Nephron progenitor cell (in vitro differentiated cells): ENCODE data around the gene EGFR.
"Not testable (repeated sequence)": the region's sequence is repeated elsewhere in the genome, so short reads cannot be mapped to it uniquely, and the experiment has no call there.

Source experiments
- DNase-seq: peaks from one replicate; pipeline ENCODE4 v3.0.0; 2021
- H3K27ac Mint-ChIP-seq: 2 replicates; pipeline ENCODE4 v1.8.0; 2021; ENCODE audit warnings: mild to moderate bottlenecking, moderate library complexity, mixed read lengths
- H3K27me3 Mint-ChIP-seq: 2 replicates; pipeline ENCODE4 v1.8.0; 2021; ENCODE audit warnings: mild to moderate bottlenecking, low read depth, mixed read lengths; ENCODE audit not compliant: poor library complexity
- H3K36me3 Mint-ChIP-seq: 2 replicates; pipeline ENCODE4 v1.8.0; 2021; ENCODE audit warnings: low read depth, mixed read lengths
- H3K4me1 Mint-ChIP-seq: 2 replicates; pipeline ENCODE4 v1.8.0; 2021; ENCODE audit warnings: mixed read lengths
- H3K4me3 Mint-ChIP-seq: 2 replicates; pipeline ENCODE4 v1.8.0; 2021; ENCODE audit warnings: mild to moderate bottlenecking, moderate library complexity, mixed read lengths
- H3K9me3 Mint-ChIP-seq: 2 replicates; pipeline ENCODE4 v1.8.0; 2021; ENCODE audit warnings: mild to moderate bottlenecking, moderate library complexity, mixed read lengths
- TF ChIP-seq, protein P1 (sequence below): fragments of 200-600 bp; sonication (generic); IDR thresholded peaks from 2 replicates; pipeline ENCODE4 v1.5.0; 2021; ENCODE audit warnings: antibody characterized with exemption

Gene EGFR

DNA sequence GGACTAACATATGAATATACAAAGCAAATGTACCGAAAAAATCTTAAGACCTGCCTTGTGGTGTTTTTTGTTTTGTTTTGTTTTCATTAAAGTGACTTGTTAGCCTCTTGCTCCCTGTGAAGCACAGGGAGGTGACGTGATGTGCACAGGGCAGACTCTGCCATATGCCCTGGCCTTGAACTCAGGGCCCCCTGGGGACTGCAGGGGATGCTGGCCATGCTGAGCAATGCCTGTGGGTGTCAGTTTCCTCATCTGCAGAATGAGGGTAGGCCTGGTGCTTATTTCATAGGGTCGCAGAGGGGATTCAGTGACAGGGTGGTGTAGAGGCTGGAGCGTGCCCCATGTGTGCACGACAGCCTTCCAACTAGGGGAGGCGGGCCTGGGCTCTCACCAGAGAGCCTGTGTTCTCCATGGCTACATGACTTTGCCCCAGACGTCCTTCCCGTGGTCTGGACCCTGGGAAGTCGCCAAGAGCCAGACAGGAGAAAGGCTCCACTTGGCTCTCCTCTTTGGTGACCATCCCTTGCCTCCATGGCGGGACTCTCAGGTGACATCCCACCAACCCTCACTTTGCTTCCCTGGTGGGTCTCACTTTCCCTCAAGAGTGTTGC is 14.5 kb downstream of the EGFR start:
- peaks cover 14% of the 10 kb centered on the region for H3K27me3 Mint-ChIP-seq
- H3K4me3 Mint-ChIP-seq = no peak overlapping the region
- H3K4me1 Mint-ChIP-seq = no peaks in the 10 kb centered on the region
- no peak for DNase-seq
- TF ChIP-seq, protein P1, sequence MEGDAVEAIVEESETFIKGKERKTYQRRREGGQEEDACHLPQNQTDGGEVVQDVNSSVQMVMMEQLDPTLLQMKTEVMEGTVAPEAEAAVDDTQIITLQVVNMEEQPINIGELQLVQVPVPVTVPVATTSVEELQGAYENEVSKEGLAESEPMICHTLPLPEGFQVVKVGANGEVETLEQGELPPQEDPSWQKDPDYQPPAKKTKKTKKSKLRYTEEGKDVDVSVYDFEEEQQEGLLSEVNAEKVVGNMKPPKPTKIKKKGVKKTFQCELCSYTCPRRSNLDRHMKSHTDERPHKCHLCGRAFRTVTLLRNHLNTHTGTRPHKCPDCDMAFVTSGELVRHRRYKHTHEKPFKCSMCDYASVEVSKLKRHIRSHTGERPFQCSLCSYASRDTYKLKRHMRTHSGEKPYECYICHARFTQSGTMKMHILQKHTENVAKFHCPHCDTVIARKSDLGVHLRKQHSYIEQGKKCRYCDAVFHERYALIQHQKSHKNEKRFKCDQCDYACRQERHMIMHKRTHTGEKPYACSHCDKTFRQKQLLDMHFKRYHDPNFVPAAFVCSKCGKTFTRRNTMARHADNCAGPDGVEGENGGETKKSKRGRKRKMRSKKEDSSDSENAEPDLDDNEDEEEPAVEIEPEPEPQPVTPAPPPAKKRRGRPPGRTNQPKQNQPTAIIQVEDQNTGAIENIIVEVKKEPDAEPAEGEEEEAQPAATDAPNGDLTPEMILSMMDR = no peak
- H3K27ac Mint-ChIP-seq = no peak overlapping the region
- H3K9me3 Mint-ChIP-seq = no peaks in the 10 kb centered on the region
- no peaks in the 10 kb centered on the region for H3K36me3 Mint-ChIP-seq

DNA sequence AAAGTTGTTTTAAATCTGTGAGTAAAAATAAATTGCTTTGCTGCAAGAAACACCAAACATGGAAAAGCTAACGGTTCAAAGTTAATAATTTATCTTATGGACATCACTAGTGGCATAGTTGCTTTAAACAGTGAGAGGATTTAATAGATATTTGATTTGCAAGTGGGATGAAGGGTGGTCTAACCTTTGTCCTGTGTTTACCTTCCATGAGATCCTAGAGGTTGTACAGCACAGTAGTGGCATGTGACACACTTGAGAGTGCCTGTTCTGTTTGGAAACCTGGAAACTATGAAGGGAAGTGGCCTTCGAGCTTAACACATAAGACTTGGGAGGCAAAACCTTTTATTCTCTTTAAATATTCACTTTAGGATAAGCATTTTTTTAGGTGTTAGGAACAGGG is 16.0 kb downstream of the EGFR start:
- H3K27ac Mint-ChIP-seq = no peak overlapping the region
- peaks cover 19% of the 10 kb centered on the region for H3K27me3 Mint-ChIP-seq
- TF ChIP-seq, protein P1 = no peak
- no peaks in the 10 kb centered on the region for H3K36me3 Mint-ChIP-seq
- no peaks in the 10 kb centered on the region for H3K4me1 Mint-ChIP-seq
- DNase-seq = no peak
- H3K9me3 Mint-ChIP-seq = no peaks in the 10 kb centered on the region
- no peak overlapping the region for H3K4me3 Mint-ChIP-seq

DNA sequence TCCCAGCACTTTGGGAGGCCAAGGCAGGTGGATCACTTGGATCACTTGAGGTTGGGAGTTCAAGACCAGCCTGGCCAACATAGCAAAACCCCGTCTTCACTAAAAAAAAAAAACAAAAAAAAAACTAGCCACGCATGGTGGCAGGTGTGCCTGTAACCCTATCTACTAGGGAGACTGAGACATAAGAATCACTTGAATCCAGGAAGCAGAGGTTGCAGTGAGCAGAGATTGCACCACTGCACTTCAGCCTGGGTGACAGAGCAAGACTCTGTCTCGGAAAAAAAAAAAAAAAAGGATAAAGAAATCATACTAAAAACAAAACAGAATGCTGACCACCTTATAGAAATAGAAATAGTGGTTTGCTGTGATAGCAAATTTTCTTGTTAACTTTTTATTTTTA is 16.6 kb downstream of the EGFR start:
- H3K36me3 Mint-ChIP-seq, H3K27ac Mint-ChIP-seq, H3K4me1 Mint-ChIP-seq, H3K9me3 Mint-ChIP-seq, H3K4me3 Mint-ChIP-seq, DNase-seq: not testable (repeated sequence)
- H3K27me3 Mint-ChIP-seq = peaks cover 16% of the 10 kb centered on the region

DNA sequence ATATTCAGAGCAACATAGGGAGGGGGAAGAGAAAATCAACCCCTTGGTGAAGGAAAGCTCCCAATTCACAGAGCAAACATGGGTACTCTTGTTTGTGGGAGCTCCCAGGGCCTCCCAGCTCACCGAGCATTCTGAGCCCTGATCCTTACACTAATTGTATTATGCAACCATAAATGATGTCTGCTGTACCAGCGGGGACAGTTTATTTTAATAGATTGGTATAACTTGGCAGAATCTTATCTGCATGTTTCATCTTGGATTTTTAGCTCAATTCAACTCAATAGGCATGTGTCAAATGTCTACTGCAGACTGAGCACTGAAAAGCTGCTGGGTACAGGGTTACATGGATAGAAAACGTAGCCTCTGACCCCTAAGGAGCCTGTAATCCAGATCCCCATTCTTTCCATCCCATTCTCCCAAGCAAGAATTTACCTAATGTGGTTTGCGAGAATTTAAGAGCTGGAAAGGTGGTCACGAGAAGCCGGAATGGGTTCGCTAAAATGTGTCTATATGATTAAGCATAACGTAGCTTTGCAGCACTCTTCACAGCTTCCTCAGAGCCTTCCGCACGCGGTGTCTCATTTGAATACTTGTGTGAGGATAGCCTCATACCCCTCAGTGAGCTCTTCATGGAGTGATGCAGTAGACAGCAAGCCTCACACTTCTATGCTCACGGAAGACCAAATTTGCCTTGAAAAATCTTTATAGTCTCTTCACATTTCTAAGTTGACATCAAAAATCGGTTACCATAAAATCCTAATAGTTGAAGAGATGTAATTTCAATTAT is 18.3 kb downstream of the EGFR start:
- DNase-seq = no peak
- no peaks in the 10 kb centered on the region for H3K4me1 Mint-ChIP-seq
- TF ChIP-seq, protein P1 = no peak
- no peak overlapping the region for H3K27ac Mint-ChIP-seq
- no peaks in the 10 kb centered on the region for H3K36me3 Mint-ChIP-seq
- H3K4me3 Mint-ChIP-seq = no peak overlapping the region
- H3K27me3 Mint-ChIP-seq = peaks cover 17% of the 10 kb centered on the region
- no peaks in the 10 kb centered on the region for H3K9me3 Mint-ChIP-seq

DNA sequence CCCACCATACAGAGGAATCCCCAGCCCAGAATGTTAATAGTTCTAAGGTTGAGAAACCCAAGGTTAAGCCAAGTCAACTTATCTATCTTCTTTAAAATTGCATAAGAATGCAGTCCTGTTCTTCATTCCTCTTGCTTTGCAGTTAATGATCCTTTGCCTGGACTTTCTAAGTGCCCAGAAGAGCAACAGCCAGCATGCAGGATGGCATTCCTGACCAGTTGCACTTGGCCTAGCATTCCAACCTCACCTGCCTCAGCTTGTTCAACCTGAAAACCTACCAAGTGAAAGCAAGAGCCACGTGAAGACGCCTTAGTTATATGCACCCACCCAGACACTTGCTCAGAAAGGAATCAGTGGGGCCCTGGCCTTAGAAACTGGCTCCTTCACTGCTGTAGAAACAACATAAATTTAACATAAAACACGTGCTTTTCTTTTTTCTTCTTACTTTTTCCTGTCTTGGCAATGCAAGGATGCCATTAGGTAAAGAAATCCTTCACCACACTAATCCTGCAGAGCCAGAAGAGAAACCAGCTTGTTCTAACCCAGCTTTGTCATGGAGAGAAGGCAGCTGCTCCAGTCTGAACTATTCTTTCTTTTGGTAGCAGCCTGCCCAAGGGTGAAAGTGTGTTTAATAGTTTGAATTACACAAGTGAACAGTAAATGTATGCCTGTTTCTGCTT is 25.0 kb downstream of the EGFR start:
- Mint-ChIP-seq H3K4me3 (no peak overlapping the region), H3K9me3 (no peaks in the 10 kb centered on the region), H3K4me1 (peaks cover 23% of the 10 kb centered on the region), H3K36me3 (no peaks in the 10 kb centered on the region), H3K27me3 (peaks cover 13% of the 10 kb centered on the region), H3K27ac (no peak overlapping the region)
- TF ChIP-seq, protein P1 = no peak
- DNase-seq = no peak

DNA sequence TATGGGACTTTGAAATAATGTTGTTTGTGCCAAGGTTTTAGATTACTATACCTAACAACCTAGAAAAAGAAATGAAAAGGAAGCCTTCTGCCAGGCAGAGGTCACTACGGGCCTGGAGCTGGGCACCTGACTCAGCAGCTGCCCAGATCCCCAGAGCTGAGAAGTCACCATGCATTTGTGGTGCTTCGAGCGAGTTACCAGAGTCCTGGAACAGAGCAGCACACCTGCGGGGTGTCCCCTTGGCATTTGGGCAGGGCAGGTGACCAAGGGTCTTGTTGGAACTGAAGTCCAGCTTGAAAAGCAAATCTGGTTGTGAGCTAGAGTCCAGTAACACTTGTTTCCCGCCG is 25.5 kb downstream of the EGFR start:
- H3K4me3 Mint-ChIP-seq = no peak overlapping the region
- H3K4me1 Mint-ChIP-seq = peaks cover 28% of the 10 kb centered on the region
- no peaks in the 10 kb centered on the region for H3K9me3 Mint-ChIP-seq
- no peak overlapping the region for H3K27ac Mint-ChIP-seq
- TF ChIP-seq, protein P1 = no peak
- H3K27me3 Mint-ChIP-seq = peaks cover 9% of the 10 kb centered on the region
- H3K36me3 Mint-ChIP-seq = no peaks in the 10 kb centered on the region
- no peak for DNase-seq
